Activated T-cell treated with anti-CD3 and anti-CD28 coated beads for 1 hour (primary cell): ENCODE results near the gene HELZ.
"Not testable (repeated sequence)": the region's sequence is repeated elsewhere in the genome, so short reads cannot be mapped to it uniquely, and the experiment has no call there.

ENCODE experiments used
- DNase-seq: peaks from one replicate; pipeline ENCODE4 v3.0.0-alpha.2; 2020; ENCODE audit warnings: low read depth

Gene HELZ

DNA sequence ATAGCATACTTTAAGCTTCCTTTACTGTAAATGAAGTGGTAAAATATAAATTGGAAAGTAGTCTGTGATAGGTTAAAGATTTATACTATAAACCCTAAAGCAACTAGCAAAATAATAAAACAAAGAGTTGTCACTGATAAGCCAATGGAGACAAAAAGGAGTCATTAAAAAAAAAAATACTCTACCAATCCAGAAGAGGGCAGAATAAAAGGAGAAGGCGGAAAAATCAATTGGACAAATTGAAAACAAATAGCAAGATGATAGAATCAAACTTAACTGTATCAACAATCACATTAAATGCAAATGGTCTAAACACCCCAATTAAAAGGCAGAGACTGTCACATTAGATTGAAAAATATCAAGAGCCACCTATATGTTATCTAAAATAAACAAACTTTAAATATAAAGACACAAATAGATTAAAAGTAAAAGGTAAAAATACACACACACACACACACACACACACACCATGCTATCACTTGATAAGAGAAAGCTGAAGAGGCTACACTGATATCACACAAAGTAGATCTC, 128.9 kb downstream of the HELZ start:
- DNase-seq = no peak

DNA sequence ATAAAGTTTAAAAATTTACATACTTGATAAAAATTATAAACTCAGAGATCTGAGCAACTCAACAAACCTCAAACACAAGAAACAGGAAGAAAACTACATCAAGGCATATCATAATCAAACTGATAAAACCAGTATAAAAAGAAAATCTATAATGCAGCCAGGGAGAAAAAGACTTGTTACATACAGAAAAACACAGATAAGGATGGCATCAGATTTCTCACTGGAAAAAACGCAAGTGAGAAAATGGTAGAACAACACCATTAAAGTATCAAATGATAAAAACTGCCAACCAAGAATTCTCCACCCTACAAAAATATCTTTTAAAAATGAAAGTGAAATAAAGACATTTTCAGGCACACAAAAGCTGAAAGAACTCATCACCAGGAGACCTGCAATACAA, 129.6 kb downstream of the HELZ start:
- DNase-seq = no peak

DNA sequence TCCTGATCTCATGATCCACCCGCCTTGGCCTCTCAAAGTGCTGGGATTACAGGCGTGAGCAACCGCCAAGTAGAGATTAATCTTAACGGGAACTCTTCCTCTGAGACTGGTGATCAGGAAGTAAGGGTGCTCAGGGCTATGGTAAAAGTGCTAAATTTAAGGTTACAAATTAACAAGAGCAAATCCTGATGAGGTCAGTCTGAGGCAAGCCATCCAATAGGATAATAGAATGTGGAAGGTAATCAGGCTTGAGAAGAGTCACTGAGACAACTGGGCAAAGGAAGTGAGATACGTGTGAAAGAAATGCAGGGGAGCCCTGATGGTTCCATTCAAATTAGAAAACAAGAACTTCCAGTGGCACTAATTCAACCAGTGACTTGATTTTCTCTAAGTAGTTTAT, 131.5 kb downstream of the HELZ start:
- no peak for DNase-seq

DNA sequence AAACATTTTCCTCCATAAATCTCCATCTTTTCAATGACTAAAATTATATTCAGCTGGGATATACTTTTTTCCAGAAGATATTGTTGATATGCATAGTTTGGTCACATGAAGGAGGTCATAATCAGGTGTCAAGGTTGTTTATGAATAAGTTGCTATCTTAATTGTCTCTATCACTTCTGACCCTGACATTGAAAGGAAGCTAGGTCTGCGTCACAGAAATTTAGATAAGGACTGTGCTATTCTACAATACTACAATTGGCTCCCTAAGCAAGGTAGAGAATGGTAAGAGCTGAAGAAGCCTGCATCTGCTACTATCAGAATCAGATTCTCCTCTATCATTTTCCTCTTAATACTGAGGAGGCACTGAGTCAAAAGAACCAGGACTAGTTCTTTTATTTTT, 133.2 kb downstream of the HELZ start:
- DNase-seq = no peak

DNA sequence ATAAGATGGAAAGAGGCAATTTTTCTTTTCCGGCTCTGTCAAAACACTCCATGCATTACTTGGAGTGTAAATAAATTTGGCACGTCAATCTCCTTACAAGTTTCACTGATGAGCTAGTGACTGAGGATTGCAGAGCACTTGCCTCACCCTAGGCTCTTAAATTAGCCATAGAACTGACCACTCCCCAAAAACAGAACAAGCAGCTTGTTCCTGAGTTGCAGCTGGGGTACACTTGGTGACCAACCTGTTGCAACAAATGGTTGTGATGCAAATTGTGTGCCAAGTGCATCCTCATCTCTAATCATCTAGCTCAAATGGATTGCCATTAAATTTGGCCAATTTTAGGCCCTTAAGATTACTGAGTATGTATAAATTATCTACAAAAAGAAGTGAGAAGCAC, 133.7 kb downstream of the HELZ start:
- DNase-seq = no peak

DNA sequence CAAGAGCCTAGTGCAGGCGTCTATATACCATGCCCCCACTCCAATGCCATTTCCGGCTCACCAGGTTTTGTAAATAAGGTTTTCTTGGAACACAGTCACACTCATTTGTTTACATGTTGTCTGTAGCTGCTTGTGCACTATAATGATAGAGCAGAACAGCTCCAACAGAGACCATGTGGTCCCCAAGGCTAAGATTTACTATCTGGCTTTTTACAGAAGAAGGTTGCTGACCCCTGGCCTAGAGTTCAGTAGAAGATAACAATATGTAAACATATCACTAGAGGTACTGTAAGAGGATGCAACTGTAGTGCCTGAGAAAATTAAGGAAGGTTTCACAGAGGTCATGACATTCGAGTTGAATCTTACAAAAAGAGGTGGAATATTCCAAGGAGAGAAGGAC, 134.4 kb downstream of the HELZ start:
- no peak for DNase-seq

DNA sequence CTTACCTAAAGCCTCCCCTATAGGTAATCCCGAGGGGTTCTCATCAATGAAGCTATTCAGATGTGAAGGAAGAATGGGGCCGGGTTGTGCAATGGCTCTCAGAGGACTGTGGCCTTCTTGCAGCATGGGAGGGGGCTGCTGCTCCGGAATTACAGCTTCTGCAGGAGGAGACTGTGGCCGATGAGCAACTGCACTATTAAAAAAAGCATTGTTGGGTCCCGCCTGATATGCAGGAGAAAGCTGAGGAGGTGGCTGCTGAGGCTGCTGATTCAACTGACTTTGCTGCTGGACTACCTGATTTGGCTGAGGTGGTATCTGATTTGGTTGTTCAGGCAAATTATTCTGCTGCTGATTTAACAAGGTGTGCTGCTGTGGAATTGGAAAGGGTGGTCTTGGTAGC, 135.9 kb downstream of the HELZ start:
- DNase-seq = no peak

DNA sequence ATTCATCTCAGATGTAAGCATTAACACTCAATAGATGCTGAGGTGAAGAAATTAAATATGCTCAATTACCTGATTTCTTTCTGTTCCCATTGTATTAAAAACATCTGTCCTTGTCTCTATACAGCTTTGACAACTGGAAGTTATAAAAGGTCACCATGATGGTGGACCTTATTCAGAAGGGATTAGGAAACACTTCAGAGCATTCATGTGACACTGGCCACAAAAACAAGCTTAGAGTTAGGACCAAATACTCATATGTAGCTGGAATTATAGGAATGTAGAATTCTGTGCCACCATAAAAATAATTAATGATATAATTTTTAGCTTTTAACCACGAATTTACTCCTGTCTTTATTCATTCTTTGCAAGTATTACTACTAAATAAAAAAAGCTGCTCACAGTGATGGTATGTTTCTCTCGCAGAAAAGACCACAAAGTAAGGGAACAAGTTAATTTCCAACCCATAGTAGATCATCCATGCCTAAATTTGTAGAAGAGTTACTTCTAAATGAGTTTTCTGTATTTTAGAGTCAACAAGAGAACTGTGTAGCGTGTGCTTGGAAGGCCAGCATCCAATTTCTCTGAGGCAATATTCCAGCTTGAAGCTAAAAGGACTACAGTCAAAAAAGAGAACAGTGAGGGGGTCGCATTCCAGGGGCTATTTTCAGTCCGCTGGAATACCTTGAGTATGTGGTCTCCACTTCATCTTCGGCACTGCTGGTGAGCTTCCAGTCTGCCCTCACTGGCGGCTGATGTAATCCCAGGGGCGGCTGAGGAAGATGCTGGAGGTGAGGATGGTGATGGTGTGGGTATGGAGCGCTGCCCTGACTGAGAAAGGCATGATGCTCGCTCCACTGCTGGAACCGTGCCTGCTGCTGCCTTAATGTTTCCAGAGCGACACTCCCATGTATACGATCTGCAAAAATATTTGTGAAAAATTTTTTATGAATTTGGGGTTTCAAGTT, 136.9 kb downstream of the HELZ start:
- no peak for DNase-seq

DNA sequence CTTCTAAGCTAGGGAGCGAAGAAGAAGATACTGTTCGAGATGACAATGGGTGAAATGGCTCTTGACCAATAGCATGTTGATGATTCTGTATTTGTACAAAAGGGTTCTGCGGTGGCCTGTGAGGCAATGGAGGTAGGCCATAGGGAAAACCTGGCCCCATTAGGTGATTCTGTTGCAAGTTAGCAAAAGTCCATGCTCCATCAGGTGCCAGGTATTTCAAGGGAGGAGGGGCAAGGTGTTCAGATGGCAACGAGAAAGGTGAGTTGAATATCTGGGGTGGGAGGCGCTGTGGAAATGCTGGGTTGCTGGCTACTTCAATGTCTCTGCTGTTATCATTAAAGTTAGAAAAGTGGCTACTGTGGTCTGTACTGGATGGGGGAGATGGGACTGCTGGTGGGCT, 137.8 kb downstream of the HELZ start:
- DNase-seq = no peak

DNA sequence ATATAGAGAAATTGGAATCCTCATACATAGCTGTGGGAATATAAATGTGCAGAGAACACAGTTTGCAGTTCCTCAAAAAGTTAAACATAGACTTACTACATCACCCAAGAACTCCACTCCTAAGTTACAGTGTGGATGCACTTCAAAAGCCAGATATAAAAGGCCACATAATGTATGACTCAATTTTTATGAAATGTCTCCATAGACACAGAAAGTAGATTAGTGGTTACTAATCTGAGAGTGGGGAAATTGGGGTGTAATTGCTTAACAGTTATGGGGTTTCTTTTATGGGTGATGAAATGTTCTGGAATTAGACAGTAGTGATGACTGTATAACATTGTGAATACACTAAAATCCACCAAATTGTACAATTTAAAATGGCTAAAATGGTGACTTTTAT, 139.8 kb downstream of the HELZ start:
- no peak for DNase-seq

DNA sequence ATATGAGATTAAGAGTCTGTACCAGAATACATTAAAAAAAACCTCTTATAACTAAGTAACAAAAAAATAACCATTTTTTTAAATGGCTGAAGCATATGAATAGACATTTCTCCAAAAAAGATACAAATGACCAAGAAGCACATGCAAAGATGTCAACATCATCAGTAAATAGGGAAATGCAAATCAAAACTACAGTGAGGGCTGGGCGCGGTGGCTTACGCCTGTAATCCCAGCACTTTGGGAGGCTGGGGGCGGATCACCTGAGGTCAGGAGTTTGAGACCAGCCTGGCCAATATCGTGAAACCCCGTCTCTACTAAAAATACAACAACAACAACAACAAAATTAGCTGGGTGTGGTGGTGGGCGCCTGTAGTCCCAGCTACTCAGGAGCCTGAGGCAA, 140.4 kb downstream of the HELZ start:
- not testable (repeated sequence) for DNase-seq

DNA sequence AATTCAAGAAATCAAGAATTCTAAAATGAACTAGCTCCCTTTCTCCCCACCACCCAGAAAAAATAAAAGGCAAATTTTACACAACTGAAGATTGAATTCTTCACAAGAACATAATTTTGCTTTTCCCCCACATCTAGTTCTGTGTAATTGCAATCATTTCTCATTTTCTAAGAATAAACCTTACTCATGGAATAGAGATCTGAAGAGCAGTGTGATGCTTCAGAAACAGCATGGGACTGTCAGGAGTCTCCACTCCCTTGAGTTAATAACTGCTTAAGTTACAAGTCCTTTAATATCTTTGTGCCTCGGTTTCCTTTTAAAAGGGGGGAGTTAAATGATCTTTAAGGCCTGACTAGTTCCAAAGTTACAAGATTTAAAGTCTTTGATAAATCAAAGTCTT, 147.0 kb downstream of the HELZ start:
- no peak for DNase-seq

DNA sequence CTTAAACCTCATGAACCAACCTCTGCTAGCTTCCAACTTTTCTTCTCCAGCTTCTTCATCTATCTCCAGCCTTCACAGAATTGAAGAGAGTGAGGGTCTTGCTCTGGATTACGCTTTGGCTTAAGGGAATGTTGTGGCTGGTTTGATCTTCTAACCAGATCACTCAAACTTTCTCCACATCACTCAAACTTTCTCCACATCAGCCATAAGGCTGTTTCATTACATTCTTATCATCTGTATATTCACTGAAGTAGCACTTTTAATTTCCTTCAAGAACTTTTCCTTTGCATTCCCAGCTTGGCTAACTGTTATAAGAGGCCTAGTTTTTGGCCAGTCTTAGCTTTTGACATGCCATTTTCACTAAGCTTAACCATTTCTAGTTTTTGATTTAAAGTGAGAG, 148.4 kb downstream of the HELZ start:
- DNase-seq = no peak

DNA sequence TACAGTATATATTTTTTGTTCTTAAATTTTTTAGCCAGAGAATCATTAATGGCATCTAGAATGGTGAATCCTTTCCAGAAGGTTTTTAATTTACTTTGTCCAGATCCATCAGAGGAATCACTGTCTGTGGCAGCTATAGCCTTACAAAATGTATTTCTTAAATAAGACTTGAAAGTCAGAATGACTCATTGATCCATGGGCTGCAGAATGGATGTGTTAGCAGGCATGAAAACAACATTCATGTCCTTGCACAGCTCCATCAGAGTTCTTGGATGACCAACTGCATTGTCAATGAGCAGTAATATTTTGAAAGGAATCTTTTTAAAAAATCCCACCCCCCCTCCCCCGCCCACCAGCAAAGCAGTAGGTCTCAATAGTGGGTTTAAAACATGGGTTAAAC, 149.2 kb downstream of the HELZ start:
- DNase-seq = no peak

DNA sequence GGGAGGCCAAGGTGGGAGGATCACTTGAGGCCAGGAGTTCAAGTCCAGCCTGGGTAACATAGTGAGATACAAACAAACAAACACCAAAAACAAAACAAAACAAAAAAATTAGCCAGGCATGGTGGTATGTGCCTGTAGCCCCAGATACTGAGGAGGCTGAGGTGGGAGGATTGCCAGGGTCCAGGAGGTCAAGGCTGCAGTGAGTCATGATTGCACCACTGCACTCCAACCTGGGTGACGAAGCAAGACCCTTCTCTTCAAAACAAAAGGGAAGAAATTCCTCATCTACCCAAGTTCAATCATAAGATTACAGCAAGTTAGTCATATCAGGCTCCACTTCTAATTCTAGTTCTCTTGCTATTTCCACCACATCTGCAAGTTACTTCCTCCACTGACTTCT, 149.7 kb downstream of the HELZ start:
- DNase-seq = not testable (repeated sequence)

DNA sequence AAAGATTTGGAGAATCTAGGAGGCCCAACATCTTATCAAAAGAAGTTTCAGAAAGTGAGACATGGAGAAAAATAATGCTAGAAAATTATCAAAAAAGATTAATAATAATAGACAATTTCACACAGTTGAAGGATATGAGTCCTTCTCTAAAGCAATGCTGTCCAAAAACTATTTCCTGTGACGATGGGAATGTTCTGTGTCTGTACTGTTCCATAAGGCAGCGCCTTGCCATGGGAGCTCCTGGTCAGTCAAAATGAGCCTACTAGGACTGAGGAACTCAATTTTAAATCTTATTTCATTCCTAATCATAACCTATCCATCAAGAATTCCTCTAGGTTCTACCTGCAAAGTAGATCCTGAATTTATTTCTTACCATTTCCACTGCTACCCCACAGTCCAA, 151.6 kb downstream of the HELZ start:
- no peak for DNase-seq

DNA sequence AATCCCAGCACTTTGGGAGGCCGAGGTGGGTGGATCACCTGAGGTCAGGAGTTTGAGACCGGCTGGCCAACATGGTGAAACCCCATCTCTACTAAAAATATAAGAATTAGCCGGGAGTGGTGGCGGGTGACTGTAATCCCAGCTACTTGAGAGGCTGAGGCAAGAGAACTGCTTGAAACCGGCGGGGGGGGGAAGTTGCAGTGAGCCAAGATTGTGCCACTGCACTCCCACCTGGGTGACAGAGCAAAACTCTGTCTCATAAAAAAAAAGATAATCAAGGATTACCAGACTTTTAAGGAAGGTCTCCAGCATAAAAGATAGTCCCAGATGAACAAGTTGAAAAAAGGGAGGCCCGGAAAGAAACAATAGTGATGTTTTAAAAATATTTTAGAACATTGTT, 152.3 kb downstream of the HELZ start:
- DNase-seq = not testable (repeated sequence)

DNA sequence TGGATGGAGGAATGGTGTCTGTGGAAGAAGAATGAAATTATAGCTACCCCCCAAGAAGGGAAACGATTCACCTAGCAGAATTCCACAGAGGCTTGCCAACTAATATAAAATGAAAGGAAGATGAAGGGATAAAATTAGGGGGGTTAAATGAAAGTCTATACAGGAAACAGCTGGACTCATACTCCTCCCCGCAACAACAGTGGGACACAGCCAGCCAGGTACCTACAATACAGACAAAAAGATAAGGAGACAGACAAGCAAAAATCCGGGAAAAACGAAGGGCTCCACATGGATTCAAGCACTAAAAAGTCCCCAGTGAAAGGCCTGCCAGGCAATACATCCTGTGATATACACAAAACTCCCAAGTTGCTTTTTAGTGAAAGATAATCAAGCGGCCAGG, 152.7 kb downstream of the HELZ start:
- DNase-seq = no peak

DNA sequence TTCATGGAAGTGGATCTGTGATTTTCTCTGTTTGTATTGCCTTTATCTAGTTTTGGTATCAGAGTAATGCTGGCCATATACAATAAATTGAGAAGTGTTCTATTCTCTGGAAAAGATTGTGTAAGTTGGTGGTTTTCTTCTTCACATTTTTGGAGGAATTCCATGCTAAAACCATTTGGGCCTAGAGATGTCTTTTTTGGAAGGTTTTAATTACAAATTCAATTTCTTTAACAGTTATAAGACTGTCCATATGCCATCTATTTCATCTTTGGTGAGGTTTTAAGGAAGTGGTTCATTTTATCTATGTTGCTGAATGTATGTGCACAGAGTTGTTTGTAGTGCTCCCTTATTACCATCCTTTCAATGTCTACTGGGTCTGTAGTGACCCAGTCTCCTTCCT, 154.7 kb downstream of the HELZ start:
- no peak for DNase-seq

DNA sequence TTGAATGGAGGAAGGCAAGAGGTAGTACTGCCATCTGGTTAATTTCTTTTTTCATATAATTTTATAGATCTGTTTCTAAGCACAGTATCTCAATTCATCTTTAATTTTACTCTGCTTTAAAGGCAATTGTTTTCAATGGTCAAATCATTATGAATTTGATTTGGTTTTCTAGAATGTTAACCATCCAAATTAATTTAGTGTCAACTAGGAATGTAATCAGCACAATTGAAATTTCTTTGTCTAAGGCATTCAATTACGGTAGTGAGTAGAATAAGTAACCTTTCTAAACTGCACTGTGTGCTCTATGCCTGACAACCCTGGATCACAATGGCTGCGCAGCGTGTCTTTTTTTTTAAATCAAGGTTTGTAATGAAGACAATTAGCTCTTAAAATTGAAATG, 156.4 kb downstream of the HELZ start:
- no peak for DNase-seq

DNA sequence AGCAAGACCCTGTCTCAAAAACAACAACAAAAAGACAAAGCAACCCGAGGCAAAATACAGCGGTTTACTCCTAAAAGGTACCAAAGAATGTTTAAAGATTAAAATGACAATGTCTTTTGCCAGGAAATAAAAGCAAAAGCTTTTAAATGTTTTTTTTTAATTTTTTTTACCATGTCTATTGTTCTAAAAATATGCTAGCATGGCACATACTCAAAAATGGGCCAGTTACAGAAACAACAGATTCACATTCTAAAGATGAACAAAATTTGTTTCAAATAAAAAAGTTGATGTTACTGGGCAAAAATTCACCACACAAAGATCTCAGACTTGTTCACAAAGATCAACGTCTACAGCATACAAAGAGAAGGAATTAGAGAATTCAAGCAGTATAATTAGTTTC, 159.6 kb downstream of the HELZ start:
- DNase-seq = no peak

DNA sequence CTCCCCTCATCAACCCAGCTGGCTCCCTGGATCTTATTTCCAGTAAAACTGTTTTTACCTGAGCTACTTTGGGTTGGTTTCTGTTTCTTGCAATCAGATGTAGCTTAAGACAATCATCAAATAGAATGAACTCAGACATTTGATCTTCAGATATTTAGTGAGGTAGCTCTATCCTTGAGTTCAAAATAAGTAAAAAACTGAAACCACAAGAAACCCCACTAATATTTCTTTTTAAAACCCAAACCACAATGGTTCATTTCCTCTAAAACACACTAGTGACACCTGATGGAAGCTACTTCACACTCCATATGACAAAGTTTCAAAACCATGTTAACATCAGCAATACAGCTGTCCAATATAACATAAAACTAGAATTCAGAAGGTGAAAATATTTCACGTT, 162.9 kb downstream of the HELZ start:
- DNase-seq = no peak

DNA sequence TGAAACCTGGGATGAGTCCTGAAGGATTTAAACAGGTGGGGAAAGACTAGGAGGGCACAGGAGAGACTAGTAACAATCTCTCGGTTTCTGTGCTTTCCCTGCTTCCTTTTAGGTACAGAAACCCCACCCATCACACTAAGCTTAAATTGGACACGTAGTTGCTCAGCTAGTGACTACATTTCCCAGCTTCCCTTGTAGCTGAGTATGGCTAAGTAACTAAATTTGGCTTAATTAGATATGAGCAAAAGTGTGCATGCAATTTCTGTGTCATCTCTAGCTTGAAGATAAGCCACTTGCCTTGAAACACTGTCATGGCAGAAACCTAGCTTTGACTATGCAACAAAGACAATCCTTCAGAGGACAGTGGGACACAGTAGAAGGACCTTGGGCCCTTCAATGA, 164.2 kb downstream of the HELZ start:
- DNase-seq = no peak

DNA sequence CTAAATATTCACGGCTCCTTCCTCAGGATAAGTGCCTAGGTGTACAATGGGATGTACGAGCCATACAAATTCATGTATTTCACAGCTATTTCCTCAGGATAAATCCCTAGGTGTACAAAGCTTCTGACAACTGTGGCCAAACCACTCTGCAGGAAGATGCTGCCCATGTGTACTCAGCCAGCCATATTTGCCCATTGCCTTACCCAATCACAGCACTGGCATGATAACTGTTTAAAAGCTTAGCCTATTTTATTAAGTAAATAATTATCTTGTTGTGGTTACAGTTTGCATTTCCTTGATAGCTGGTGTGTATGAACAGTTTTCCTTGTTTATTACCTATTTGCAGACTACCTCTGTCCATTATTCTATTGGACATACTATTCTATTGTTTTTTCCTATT, 165.5 kb downstream of the HELZ start:
- no peak for DNase-seq
